Stimulated activated effector memory CD8-positive, alpha-beta T cell treated with anti-CD3 and anti-CD28 coated beads, Interleukin-12 subunit alpha, Interleukin-12 subunit beta, amount 100 ng/mL, for 72 hours (primary cell): Measurements from ENCODE around the gene DGKI.

Source experiments
- ATAC-seq: fragments of 150-1000 bp; cut with Tn5 transposase; 2 replicates; pipeline ENCODE4 v1.10.0; 2021
- DNase-seq, 2 donors: peaks; one replicate each; pipeline ENCODE4 v3.0.0; 2021 to 2022; ENCODE audit warnings: low spot score in 2 of 2
- H3K27ac Mint-ChIP-seq: one replicate; pipeline ENCODE4 v1.8.0; 2022; ENCODE audit warnings: mild to moderate bottlenecking, mixed read lengths
- H3K36me3 Mint-ChIP-seq: one replicate; pipeline ENCODE4 v1.8.0; 2022; ENCODE audit warnings: mild to moderate bottlenecking, mixed read lengths
- H3K4me1 Mint-ChIP-seq: one replicate; pipeline ENCODE4 v1.8.0; 2022; ENCODE audit warnings: mixed read lengths
- H3K4me3 Mint-ChIP-seq: one replicate; pipeline ENCODE4 v1.8.0; 2022; ENCODE audit warnings: mild to moderate bottlenecking, mixed read lengths
- H3K9me3 Mint-ChIP-seq: one replicate; pipeline ENCODE4 v1.8.0; 2022; ENCODE audit warnings: mixed read lengths

DGKI gene

DNA sequence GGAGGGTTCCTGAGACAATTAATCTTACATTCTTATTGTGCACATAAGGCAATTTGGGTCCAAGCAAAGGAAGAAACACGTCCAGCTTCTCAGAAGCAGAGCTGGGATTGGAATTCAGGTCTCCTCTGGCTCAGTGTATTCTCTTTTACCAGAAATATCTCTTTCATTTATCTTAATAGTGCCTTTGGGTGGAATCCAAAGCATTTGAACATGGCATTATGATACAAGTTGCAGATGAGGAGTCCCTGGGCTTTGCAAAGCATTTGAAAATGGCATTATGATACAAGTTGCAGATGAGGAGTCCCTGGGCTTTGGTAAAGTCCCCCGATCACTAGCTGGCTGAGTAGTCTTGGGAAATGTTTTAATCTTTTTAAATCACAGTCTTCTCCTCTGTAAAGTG is 473.3 kb downstream of the DGKI start:
- no peak for DNase-seq
- Mint-ChIP-seq H3K9me3 (peaks cover 12% of the 10 kb centered on the region), H3K4me1 (no peaks in the 10 kb centered on the region), H3K36me3 (no peaks in the 10 kb centered on the region), H3K4me3 (no peak overlapping the region), H3K27ac (no peak overlapping the region)
- no peak for ATAC-seq

- DNase-seq = no peak
- no peak overlapping the region for H3K4me3 Mint-ChIP-seq
- peaks cover 11% of the 10 kb centered on the region for H3K9me3 Mint-ChIP-seq
- no peak overlapping the region for H3K27ac Mint-ChIP-seq
- H3K36me3 Mint-ChIP-seq = no peaks in the 10 kb centered on the region
- no peak for ATAC-seq
- no peaks in the 10 kb centered on the region for H3K4me1 Mint-ChIP-seq
Observed at GRCh38 chr7:137371616-137372015, 475.2 kb downstream of the DGKI start.

GRCh38 chr7:137366995-137367394 is 479.8 kb downstream of the DGKI start:
- no peak for ATAC-seq
- peaks cover 12% of the 10 kb centered on the region for H3K9me3 Mint-ChIP-seq
- no peaks in the 10 kb centered on the region for H3K36me3 Mint-ChIP-seq

DNA sequence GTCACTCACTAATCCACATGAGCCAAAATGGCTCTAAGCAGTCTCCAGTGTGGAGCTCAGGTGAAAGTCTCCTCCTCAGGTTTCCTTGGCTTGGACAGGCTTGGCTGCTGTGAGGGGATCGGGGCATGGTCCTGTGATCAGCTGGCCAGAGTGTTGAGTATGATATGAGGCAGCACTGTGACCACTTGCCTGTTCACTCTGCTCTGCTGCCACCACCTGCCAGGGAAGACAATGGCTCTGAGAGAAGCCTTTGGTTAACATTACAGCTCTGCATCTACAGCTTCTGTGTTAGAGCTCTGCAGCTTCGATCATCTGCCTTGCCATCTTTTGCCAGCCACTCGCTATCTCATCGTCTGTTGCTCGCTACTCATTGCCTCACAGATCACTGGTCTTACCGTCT is 483.1 kb downstream of the DGKI start:
- H3K4me3 Mint-ChIP-seq = no peak overlapping the region
- ATAC-seq (no peak), DNase-seq (no peak)
- peaks cover 16% of the 10 kb centered on the region for H3K9me3 Mint-ChIP-seq
- no peak overlapping the region for H3K27ac Mint-ChIP-seq
- no peaks in the 10 kb centered on the region for H3K4me1 Mint-ChIP-seq
- H3K36me3 Mint-ChIP-seq = no peaks in the 10 kb centered on the region

More at GRCh38 chr7:137366995-137367394, 479.8 kb downstream of the DGKI start:
- H3K4me3 Mint-ChIP-seq = no peak overlapping the region
- no peak overlapping the region for H3K27ac Mint-ChIP-seq
- H3K4me1 Mint-ChIP-seq = no peaks in the 10 kb centered on the region
- DNase-seq = no peak

DNA sequence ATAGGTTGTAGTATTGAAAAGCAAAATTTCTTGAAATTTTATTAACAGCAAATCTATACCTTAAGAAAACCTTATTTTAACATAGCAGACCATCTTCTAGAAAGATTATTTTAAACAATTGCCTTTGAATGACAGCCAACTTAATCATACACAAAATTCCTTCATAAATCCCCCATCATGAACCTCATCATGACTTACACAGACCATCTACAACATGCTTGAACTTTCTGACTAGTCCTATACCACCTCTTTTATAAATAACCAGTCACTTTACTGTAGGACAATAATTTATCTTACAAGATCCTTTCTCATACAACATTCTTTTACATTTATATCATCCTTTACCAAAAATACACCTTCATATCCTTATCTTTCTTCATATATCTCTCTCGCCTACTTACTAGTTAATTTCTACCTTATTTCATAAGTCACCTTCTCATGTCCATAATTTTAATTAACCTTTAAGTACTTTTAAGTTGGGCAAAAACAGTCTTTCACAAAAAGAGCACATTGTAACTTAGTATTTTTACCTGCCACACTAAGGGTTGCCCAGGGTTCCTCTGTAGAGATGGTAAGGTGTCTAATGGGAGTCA is 486.6 kb downstream of the DGKI start:
- H3K27ac Mint-ChIP-seq = no peak overlapping the region
- H3K36me3 Mint-ChIP-seq = no peaks in the 10 kb centered on the region
- H3K4me1 Mint-ChIP-seq = no peaks in the 10 kb centered on the region
- no peak overlapping the region for H3K4me3 Mint-ChIP-seq
- DNase-seq = no peak
- ATAC-seq = no peak
- peaks cover 14% of the 10 kb centered on the region for H3K9me3 Mint-ChIP-seq

GRCh38 chr7:137354961-137355360 is 491.8 kb downstream of the DGKI start:
- H3K36me3 Mint-ChIP-seq = no peaks in the 10 kb centered on the region
- no peak overlapping the region for H3K4me3 Mint-ChIP-seq
- no peak for ATAC-seq
- H3K9me3 Mint-ChIP-seq = peaks cover 9% of the 10 kb centered on the region
- no peak for DNase-seq
- H3K27ac Mint-ChIP-seq = no peak overlapping the region
- no peaks in the 10 kb centered on the region for H3K4me1 Mint-ChIP-seq

GRCh38 chr7:137354396-137354795 is 492.4 kb downstream of the DGKI start:
- ATAC-seq = no peak
- H3K27ac Mint-ChIP-seq = no peak overlapping the region
- DNase-seq = no peak

DNA sequence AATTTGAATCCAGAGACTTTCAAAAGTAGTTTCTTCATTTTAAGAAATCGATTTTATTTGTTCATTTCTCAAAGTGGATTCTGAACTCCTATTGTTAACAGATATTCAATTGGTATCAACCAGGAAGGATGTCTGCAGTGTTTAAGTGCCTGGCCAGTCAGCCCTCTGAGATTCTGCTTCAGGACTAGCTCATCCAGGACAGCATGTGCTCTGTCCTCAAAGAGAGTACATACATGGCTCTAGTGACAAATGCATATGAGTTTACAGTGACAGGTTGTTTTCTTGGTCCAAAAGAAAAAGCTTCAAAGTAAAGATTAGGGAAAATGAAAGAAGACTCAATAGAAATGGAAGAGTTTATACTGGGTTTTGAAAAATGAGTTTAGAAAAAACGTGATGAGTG is 494.8 kb downstream of the DGKI start:
- H3K9me3 Mint-ChIP-seq = peaks cover 10% of the 10 kb centered on the region
- ATAC-seq (no peak), DNase-seq (no peak)
- H3K4me3 Mint-ChIP-seq = no peak overlapping the region
- H3K36me3 Mint-ChIP-seq = no peaks in the 10 kb centered on the region
- H3K4me1 Mint-ChIP-seq = no peaks in the 10 kb centered on the region
- H3K27ac Mint-ChIP-seq = no peak overlapping the region

More at GRCh38 chr7:137354396-137354795, 492.4 kb downstream of the DGKI start:
- Mint-ChIP-seq H3K36me3 (no peaks in the 10 kb centered on the region), H3K4me3 (no peak overlapping the region), H3K9me3 (peaks cover 9% of the 10 kb centered on the region), H3K4me1 (no peaks in the 10 kb centered on the region)

DNA sequence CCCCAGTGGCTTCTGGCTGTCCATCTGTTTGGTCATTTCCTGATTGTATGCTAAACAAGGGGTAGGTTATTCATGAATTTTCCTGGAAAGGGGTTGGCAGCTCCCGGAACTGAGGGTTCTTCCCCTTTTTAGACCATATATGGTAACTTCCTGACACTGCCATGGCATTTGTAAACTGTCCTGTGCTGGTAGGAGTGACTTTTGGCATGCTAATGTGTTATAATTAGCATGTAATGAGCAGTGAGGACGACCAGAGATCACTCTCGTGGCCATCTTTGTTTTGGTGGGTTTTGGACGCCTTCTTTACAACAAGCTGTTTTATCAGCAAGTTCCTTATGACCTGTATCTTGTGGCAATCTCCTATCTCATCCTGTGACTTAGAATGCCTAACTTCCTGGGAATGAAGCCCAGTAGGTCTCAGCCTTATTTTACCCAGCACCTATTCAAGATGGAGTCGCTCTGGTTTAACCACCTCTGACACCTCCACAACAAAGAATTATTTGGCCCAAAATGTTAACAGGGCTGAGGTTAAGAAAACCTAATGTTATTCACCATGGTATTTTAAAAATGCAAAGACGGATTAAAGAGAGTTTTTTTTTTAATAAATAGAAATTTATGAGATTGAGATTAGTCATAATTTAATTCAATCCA is 500.9 kb downstream of the DGKI start:
- Mint-ChIP-seq H3K4me3 (no peak overlapping the region), H3K9me3 (peaks cover 6% of the 10 kb centered on the region), H3K27ac (no peak overlapping the region), H3K36me3 (no peaks in the 10 kb centered on the region), H3K4me1 (no peaks in the 10 kb centered on the region)
- ATAC-seq (no peak), DNase-seq (no peak)

GRCh38 chr7:137343281-137343841 is 503.4 kb downstream of the DGKI start, which contains the start of gene PTN:
TSS of gene PTN (minus strand) at chr7:137343733. CDS start at chr7:137254973, 88,760 bp downstream.
- H3K4me1 Mint-ChIP-seq = no peaks in the 10 kb centered on the region
- no peaks in the 10 kb centered on the region for H3K36me3 Mint-ChIP-seq
- no peak for ATAC-seq
- H3K9me3 Mint-ChIP-seq = peaks cover 4% of the 10 kb centered on the region
- no peak within 1 kb of the TSS for H3K4me3 Mint-ChIP-seq
- no peak for DNase-seq
- H3K27ac Mint-ChIP-seq = no peak within 1 kb of the TSS

GRCh38 chr7:137342828-137343261 is 503.9 kb downstream of the DGKI start:
- no peaks in the 10 kb centered on the region for H3K4me1 Mint-ChIP-seq
- DNase-seq (no peak), ATAC-seq (no peak)
- H3K27ac Mint-ChIP-seq = no peak overlapping the region
- H3K9me3 Mint-ChIP-seq = peaks cover 4% of the 10 kb centered on the region
- H3K36me3 Mint-ChIP-seq = no peaks in the 10 kb centered on the region
- no peak overlapping the region for H3K4me3 Mint-ChIP-seq

DNA sequence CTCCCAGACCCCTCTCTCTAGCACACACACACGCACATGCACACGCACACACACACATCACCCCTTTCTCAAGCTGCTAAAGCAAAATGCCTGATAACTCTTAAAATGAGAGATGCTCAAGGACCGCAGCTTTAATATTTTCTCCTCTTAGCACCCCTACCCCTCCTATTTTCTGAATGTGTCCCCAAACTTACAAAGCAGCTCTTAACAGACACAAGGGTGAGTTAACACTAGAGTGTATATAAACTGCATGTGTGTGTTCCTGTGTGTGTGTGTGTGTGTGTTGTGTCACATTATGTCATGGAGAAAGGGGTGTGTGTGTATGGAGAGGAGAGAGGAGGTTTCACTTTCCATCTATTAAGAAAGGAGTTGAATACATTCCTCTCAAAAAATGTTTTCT is 504.5 kb downstream of the DGKI start:
- no peaks in the 10 kb centered on the region for H3K36me3 Mint-ChIP-seq
- H3K27ac Mint-ChIP-seq = no peak overlapping the region
- DNase-seq (no peak), ATAC-seq (no peak)
- H3K9me3 Mint-ChIP-seq = peaks cover 4% of the 10 kb centered on the region
- no peaks in the 10 kb centered on the region for H3K4me1 Mint-ChIP-seq
- H3K4me3 Mint-ChIP-seq = no peak overlapping the region

DNA sequence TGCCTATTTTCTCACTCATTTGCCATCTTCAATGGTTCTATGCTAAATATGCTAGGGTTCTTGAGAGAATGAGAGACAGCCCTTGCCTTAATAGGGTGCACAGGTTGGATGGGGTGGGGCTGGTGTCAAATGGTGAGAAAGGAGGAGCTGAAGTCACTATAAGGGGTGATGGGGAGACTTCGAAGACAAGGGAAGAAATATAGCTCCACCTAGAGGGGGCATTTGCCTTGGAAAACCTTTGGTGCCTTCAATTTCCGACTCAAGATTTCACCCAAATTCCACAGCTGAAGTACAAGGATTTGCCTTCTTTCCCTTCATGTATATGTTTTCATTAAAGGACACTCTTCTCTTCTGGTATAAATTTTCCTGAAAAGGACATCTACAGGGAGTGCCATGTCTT is 508.9 kb downstream of the DGKI start:
- Mint-ChIP-seq H3K27ac (no peak overlapping the region), H3K4me3 (no peak overlapping the region), H3K9me3 (no peaks in the 10 kb centered on the region), H3K4me1 (no peaks in the 10 kb centered on the region), H3K36me3 (no peaks in the 10 kb centered on the region)
- ATAC-seq = no peak
- DNase-seq = no peak

DNA sequence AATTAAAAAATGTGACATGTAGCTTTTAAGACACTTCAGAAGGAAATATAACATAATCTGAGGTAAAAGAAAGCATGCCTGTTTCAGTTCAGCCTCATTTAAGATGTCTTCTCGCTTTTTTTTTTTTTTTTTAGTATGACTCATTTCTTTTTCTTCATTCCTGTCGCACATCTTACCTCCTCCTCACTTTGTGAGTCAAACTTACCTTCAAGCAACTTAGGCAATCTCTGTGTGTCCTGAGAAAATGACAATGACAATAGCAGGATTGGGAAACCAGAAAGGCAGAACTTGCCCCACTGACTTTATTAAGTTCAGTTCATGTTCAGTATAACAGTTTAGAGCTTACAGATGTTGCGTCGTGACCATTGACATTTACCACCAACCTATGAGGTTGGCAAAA is 511.0 kb downstream of the DGKI start:
- Mint-ChIP-seq H3K4me3 (no peak overlapping the region), H3K9me3 (no peaks in the 10 kb centered on the region), H3K36me3 (no peaks in the 10 kb centered on the region), H3K27ac (no peak overlapping the region), H3K4me1 (no peaks in the 10 kb centered on the region)
- ATAC-seq (no peak), DNase-seq (no peak)

DNA sequence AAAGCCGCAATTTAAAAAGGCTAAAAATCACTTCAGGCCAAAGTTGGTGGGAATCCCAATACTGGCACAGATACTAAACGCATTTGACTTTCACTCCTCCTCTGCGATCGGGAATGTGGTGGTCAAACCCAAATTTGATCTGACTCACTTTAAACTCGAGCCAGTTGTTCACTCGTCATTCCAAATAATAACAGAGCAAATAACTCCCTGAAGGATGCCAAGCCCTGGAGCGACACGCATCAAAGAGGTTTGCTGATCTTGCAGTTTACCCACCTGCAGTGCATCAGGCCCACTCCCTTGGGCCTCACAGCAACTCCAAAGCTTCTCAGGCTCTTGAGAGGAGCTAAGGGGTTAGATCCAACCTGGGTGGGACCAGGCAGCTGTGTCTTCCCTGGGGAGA is 515.4 kb downstream of the DGKI start:
- H3K27ac Mint-ChIP-seq = no peak overlapping the region
- ATAC-seq (no peak), DNase-seq (no peak)
- no peak overlapping the region for H3K4me3 Mint-ChIP-seq
- H3K9me3 Mint-ChIP-seq = peaks cover 11% of the 10 kb centered on the region
- H3K4me1 Mint-ChIP-seq = no peaks in the 10 kb centered on the region
- no peaks in the 10 kb centered on the region for H3K36me3 Mint-ChIP-seq
